Muscle layer of colon (tissue), 2 donors: ENCODE measurements around the gene MED13.
"Not testable (repeated sequence)": the region's sequence is repeated elsewhere in the genome, so short reads cannot be mapped to it uniquely, and the experiment has no call there.

ENCODE experiments used
- H3K27ac ChIP-seq: one replicate; pipeline ENCODE4 v1.7.0; 2013; ENCODE audit warnings: low read depth, mild to moderate bottlenecking, low read length, moderate library complexity
- H3K27me3 ChIP-seq, 2 donors: one replicate each; pipeline ENCODE4 v1.7.0; 2013; ENCODE audit warnings: low read length in 2 of 2, mild to moderate bottlenecking in 2 of 2; ENCODE audit not compliant: insufficient read depth in 2 of 2, control insufficient read depth in 1 of 2
- H3K36me3 ChIP-seq: one replicate; pipeline ENCODE4 v1.7.0; 2013; ENCODE audit warnings: mild to moderate bottlenecking, low read length; ENCODE audit not compliant: insufficient read depth
- H3K4me1 ChIP-seq: one replicate; pipeline ENCODE4 v1.7.0; 2013; ENCODE audit warnings: mild to moderate bottlenecking, low read length; ENCODE audit not compliant: insufficient read depth
- H3K4me3 ChIP-seq, 2 donors: one replicate each; pipeline ENCODE4 v1.7.0; 2013; ENCODE audit warnings: low read length in 2 of 2, low read depth in 1 of 2, mild to moderate bottlenecking in 1 of 2, moderate library complexity in 1 of 2
- H3K9ac ChIP-seq: one replicate; pipeline ENCODE4 v1.7.0; 2013; ENCODE audit warnings: low read length
- H3K9me3 ChIP-seq: one replicate; pipeline ENCODE4 v1.7.0; 2013; ENCODE audit warnings: mild to moderate bottlenecking, low read length
- donor health status: abdominal sarcoma.
- donor health status: Adenocarcinoma of cecum.

Gene MED13

GRCh38 chr17:61897548-61898180 is 167.4 kb downstream of the MED13 start:
- Histone ChIP-seq H3K9ac (no peak overlapping the region), H3K27ac (no peak overlapping the region), H3K4me1 (no peaks in the 10 kb centered on the region), H3K36me3 (peaks cover 9% of the 10 kb centered on the region), H3K27me3 (no peaks in the 10 kb centered on the region), H3K4me3 (no peak overlapping the region), H3K9me3 (no peaks in the 10 kb centered on the region)

- H3K9me3 ChIP-seq = no peaks in the 10 kb centered on the region
- H3K9ac ChIP-seq = no peak overlapping the region
- peaks cover 9% of the 10 kb centered on the region for H3K36me3 ChIP-seq
- H3K4me1 ChIP-seq = no peaks in the 10 kb centered on the region
- no peaks in the 10 kb centered on the region for H3K27me3 ChIP-seq
- H3K27ac ChIP-seq = no peak overlapping the region
- H3K4me3 ChIP-seq = no peak overlapping the region
These were observed 169.7 kb downstream of the MED13 start for GRCh38 chr17:61895391-61895790.

- H3K4me1 ChIP-seq, H3K27ac ChIP-seq, H3K27me3 ChIP-seq, H3K9me3 ChIP-seq, H3K4me3 ChIP-seq, H3K9ac ChIP-seq: not testable (repeated sequence)
- peaks cover 14% of the 10 kb centered on the region for H3K36me3 ChIP-seq
These were observed 170.8 kb downstream of the MED13 start for GRCh38 chr17:61894310-61894709.
